SK-N-SH treated with all-trans-retinoic acid at 6 μM for 48 hours (cell line): ENCODE results near the gene BABAM1.

Source experiments
- ATAC-seq: fragments of 200-7000 bp; cut with Tn5 transposase; 3 replicates; pipeline ENCODE4 v1.9.1; 2020; ENCODE audit warnings: mild to moderate bottlenecking, moderate library complexity
- ARNTL ChIP-seq: fragments of 450-650 bp; formaldehyde crosslinking; IDR thresholded peaks from 2 replicates; pipeline ENCODE4 v1.5.0; 2020; ENCODE audit warnings: low read depth, mild to moderate bottlenecking, moderate library complexity, borderline replicate concordance
- BACH2 ChIP-seq: fragments of 250-450 bp; sonication (Bioruptor Pico); IDR thresholded peaks from 2 replicates; pipeline ENCODE4 v1.9.0; 2021; ENCODE audit warnings: mild to moderate bottlenecking, borderline replicate concordance
- CREB5 ChIP-seq: fragments of 250-450 bp; sonication (Bioruptor Pico); IDR thresholded peaks from 2 replicates; pipeline ENCODE4 v1.5.1; 2020; ENCODE audit warnings: low read depth, mild to moderate bottlenecking, moderate library complexity
- CSDC2 ChIP-seq: fragments of 250-450 bp; sonication (Bioruptor Pico); IDR thresholded peaks from 2 replicates; pipeline ENCODE4 v1.5.0; 2020; ENCODE audit warnings: mild to moderate bottlenecking, moderate library complexity
- CSRNP3 ChIP-seq: fragments of 250-450 bp; sonication (Bioruptor Pico); IDR thresholded peaks from 2 replicates; pipeline ENCODE4 v1.5.1; 2021; ENCODE audit warnings: mild to moderate bottlenecking, moderate library complexity
- GLIS3 ChIP-seq: fragments of 250-450 bp; sonication (Bioruptor Pico); IDR thresholded peaks from 2 replicates; pipeline ENCODE4 v1.5.0; 2020; ENCODE audit warnings: mild to moderate bottlenecking, moderate library complexity
- ISL1 ChIP-seq: fragments of 250-450 bp; sonication (Bioruptor Pico); IDR thresholded peaks from 2 replicates; pipeline ENCODE4 v2.1.2; 2022; ENCODE audit warnings: mild to moderate bottlenecking, moderate library complexity
- OSR1 ChIP-seq: fragments of 250-450 bp; sonication (Bioruptor Pico); IDR thresholded peaks from 2 replicates; pipeline ENCODE4 v1.8.0; 2022; ENCODE audit warnings: moderate library complexity, mild to moderate bottlenecking, inconsistent platforms
- POU6F1 ChIP-seq: fragments of 250-450 bp; sonication (Bioruptor Pico); IDR thresholded peaks from 2 replicates; pipeline ENCODE4 v1.8.0; 2021; ENCODE audit warnings: low read depth, mild to moderate bottlenecking, moderate library complexity, borderline replicate concordance
- PPARA ChIP-seq: fragments of 250-450 bp; sonication (Bioruptor Pico); IDR thresholded peaks from 2 replicates; pipeline ENCODE4 v1.5.0; 2020; ENCODE audit warnings: mild to moderate bottlenecking, borderline replicate concordance
- SNAI2 ChIP-seq: fragments of 250-450 bp; sonication (Bioruptor Pico); IDR thresholded peaks from 2 replicates; pipeline ENCODE4 v1.5.0; 2020; ENCODE audit warnings: mild to moderate bottlenecking, moderate library complexity
- TCF4 ChIP-seq: fragments of 250-450 bp; sonication (Bioruptor Pico); IDR thresholded peaks from 2 replicates; pipeline ENCODE4 v1.8.0; 2021; ENCODE audit warnings: mild to moderate bottlenecking, moderate library complexity, borderline replicate concordance
- TOX ChIP-seq: fragments of 250-450 bp; sonication (Bioruptor Pico); IDR thresholded peaks from 2 replicates; pipeline ENCODE4 v1.8.0; 2021; ENCODE audit warnings: mild to moderate bottlenecking, moderate library complexity, borderline replicate concordance
- TSHZ2 ChIP-seq: fragments of 250-450 bp; sonication (Bioruptor Pico); IDR thresholded peaks from 2 replicates; pipeline ENCODE4 v1.5.0; 2020; ENCODE audit warnings: mild to moderate bottlenecking, moderate library complexity
- ZC3H10 ChIP-seq: fragments of 250-450 bp; sonication (Bioruptor Pico); IDR thresholded peaks from 2 replicates; pipeline ENCODE4 v1.5.1; 2021; ENCODE audit warnings: mild to moderate bottlenecking, moderate library complexity
- ZFP3 ChIP-seq: fragments of 250-450 bp; sonication (Bioruptor Pico); IDR thresholded peaks from 2 replicates; pipeline ENCODE4 v1.5.0; 2020; ENCODE audit warnings: mild to moderate bottlenecking, moderate library complexity
- ZFP30 ChIP-seq: fragments of 450-650 bp; formaldehyde crosslinking; IDR thresholded peaks from 2 replicates; pipeline ENCODE4 v1.5.0; 2022; ENCODE audit warnings: mild to moderate bottlenecking, moderate library complexity
- ZNF565 ChIP-seq: fragments of 450-650 bp; formaldehyde crosslinking; conservative IDR thresholded peaks from 2 replicates; pipeline ENCODE4 v1.5.0; 2020; ENCODE audit warnings: low read depth, mild to moderate bottlenecking, moderate library complexity
- ZNF70 ChIP-seq: fragments of 450-650 bp; formaldehyde crosslinking; IDR thresholded peaks from 2 replicates; pipeline ENCODE4 v1.5.0; 2020; ENCODE audit warnings: mild to moderate bottlenecking, moderate library complexity
- ZNF8 ChIP-seq: fragments of 450-650 bp; formaldehyde crosslinking; IDR thresholded peaks from 2 replicates; pipeline ENCODE4 v1.5.0; 2020; ENCODE audit warnings: mild to moderate bottlenecking, moderate library complexity

The BABAM1 gene

GRCh38 chr19:17319473-17320238 is 52.4 kb downstream of the BABAM1 start:
- ATAC-seq = no peak
- TF ChIP-seq ZFP30 (CRISPR knock-in tag) (no peak), ZC3H10 (CRISPR knock-in tag) (no peak), GLIS3 (no peak), CREB5 (CRISPR knock-in tag) (no peak), PPARA (CRISPR knock-in tag) (no peak), CSRNP3 (CRISPR knock-in tag) (no peak), TSHZ2 (no peak), ZNF565 (CRISPR knock-in tag) (no peak), ZFP3 (CRISPR knock-in tag) (no peak), SNAI2 (CRISPR knock-in tag) (no peak), ZNF70 (CRISPR knock-in tag) (no peak), TCF4 (CRISPR knock-in tag) (no peak), ISL1 (CRISPR knock-in tag) (no peak), BACH2 (CRISPR knock-in tag) (no peak), ARNTL (no peak), ZNF8 (no peak), OSR1 (CRISPR knock-in tag) (no peak), TOX (CRISPR knock-in tag) (no peak)
- TF ChIP-seq, all 23 proteins: peak for 0

GRCh38 chr19:17320435-17320834 is 53.2 kb downstream of the BABAM1 start:
- TF ChIP-seq TSHZ2 = no peak
- TF ChIP-seq ARNTL = no peak
- no peak for TF ChIP-seq POU6F1 (CRISPR knock-in tag)
- TF ChIP-seq CSDC2 = no peak
- TF ChIP-seq ZC3H10 (CRISPR knock-in tag) = no peak
- TF ChIP-seq PPARA (CRISPR knock-in tag) = no peak
- no peak for TF ChIP-seq TOX (CRISPR knock-in tag)
- TF ChIP-seq, all 23 proteins: peak for 0
- ATAC-seq = no peak
